GM12801 (cell line): ENCODE data around the gene DIDO1.

Experiments used
- CTCF ChIP-seq: IDR thresholded peaks from one replicate; pipeline ENCODE4 v1.5.1; 2011; ENCODE audit warnings: control low read depth; ENCODE audit not compliant: insufficient read length; ENCODE audit errors: extremely low read depth

DIDO1 gene

GRCh38 chr20:62860391-62860923 lies 65.8 kb downstream of the DIDO1 start:
- no peak for TF ChIP-seq CTCF

GRCh38 chr20:62859721-62860120 lies 66.6 kb downstream of the DIDO1 start:
- TF ChIP-seq CTCF = no peak

- no peak for TF ChIP-seq CTCF
Measured at GRCh38 chr20:62858058-62858830, 68.1 kb downstream of the DIDO1 start.

GRCh38 chr20:62856931-62857619 lies 69.2 kb downstream of the DIDO1 start:
- TF ChIP-seq CTCF = no peak

- no peak for TF ChIP-seq CTCF
Measured at GRCh38 chr20:62855120-62855519, 71.2 kb downstream of the DIDO1 start.

GRCh38 chr20:62854121-62854520 lies 72.2 kb downstream of the DIDO1 start:
- no peak for TF ChIP-seq CTCF

GRCh38 chr20:62852841-62853240 lies 73.5 kb downstream of the DIDO1 start:
- no peak for TF ChIP-seq CTCF
